ENCODE measurements around the gene BRF1.

Gene BRF1

GRCh38 chr14:105172476-105172875 is 128.3 kb downstream of the BRF1 start:
- TF ChIP-seq, protein P1, sequence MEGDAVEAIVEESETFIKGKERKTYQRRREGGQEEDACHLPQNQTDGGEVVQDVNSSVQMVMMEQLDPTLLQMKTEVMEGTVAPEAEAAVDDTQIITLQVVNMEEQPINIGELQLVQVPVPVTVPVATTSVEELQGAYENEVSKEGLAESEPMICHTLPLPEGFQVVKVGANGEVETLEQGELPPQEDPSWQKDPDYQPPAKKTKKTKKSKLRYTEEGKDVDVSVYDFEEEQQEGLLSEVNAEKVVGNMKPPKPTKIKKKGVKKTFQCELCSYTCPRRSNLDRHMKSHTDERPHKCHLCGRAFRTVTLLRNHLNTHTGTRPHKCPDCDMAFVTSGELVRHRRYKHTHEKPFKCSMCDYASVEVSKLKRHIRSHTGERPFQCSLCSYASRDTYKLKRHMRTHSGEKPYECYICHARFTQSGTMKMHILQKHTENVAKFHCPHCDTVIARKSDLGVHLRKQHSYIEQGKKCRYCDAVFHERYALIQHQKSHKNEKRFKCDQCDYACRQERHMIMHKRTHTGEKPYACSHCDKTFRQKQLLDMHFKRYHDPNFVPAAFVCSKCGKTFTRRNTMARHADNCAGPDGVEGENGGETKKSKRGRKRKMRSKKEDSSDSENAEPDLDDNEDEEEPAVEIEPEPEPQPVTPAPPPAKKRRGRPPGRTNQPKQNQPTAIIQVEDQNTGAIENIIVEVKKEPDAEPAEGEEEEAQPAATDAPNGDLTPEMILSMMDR (IDR thresholded peaks at IDR 0.05): no peak

- TF ChIP-seq, protein P1 (IDR thresholded peaks at IDR 0.05): no peak
These were observed 129.7 kb downstream of the BRF1 start for GRCh38 chr14:105171004-105171673.

DNA sequence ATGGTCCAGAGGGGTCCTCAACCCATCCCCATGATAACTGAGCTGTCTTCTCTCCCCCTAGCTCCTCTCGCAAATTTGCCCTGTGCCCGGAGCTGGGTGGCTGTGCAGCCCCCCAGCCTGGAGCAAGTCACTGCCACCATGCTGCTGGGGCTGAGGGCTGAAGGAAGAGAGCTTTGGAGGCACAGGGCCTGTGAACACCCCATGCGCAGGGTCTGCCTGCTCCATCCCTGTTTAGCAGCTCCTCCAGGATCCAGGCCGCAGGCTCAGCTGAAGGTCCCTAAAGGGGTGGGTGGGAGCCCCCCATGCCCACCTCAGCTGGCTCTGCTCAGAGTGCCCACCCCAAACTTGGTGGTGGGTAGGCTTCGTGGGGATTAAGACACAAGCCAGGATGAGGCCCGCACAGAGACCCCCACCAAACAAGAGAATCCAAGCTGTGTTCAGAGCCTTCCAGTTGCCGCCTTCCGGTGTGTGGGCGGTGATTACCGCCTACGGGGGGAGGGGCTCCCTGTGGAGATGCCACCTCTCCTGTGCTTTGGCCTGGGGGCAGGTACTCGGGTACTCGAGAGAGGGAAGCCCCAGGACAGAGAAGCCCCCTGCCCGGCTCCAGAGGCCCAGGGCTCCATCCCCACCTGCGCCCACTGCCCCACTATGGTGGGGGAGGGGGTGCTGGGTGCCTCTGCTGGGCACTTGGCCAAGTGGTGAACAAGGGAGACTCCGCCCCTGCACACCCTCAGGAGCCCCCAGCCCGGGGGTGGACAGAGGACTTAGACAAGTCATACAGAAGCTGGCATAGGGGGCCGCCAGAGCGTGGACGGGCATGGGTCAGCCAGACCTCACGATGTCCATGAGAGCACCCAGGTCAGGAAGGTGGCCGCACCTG is 130.8 kb downstream of the BRF1 start:
- TF ChIP-seq, protein P1 (IDR thresholded peaks at IDR 0.05): no peak

DNA sequence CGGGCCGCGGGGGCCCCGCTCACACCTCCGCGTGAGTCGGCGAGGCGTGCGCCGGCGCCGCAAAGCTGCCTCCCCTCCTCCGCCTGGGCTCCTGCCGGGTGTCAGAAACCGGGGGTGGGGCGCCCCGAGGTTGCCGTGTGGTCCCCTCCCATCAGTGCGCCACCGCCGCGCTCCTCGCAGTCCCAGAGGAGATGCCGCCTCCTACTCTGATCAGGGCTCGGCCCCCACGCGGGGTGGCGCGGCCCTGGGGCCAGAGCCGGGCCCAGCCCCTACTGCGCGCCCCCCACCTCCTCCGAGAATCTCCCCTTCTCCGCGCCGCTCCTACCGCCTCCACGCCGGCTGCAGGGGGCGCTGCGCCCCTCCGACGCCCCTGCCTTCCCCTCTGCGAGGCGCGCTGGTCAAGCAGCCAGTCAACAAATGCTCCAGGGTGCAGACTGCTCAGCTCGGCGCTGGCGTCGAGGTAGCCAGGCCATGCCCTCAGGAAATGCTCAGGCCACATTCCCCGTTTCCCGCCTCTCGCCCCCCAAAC is 131.8 kb downstream of the BRF1 start:
- TF ChIP-seq, protein P1 (IDR thresholded peaks at IDR 0.05): peak; percentile 44

DNA sequence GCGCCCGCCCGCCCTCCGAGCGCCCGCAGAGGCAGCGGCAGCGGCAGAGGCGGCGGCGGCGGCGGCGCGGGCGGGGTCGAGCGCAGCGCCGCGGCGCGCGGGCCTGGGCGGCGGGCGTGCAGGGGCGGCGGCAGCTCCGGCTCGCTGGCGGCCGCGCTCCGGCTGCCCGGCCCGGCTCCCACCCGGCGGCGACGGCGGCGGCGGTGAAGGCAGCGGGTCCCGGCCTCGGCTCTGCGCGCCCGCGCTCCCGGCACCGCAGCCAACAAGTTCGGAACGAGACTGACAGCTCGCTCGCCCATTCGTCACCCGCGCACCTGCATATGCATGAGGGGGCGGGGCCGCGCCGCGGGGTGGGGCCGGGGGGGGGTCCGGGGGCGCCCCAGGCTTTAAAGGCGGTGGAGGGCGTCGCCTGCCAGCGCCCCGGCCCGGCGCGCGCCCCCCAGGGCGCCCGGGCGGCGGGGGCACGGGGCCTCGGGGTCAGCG is 132.3 kb downstream of the BRF1 start, which contains the start of gene JAG2:
TSS of gene JAG2 (minus strand) at position 281 of the 483 bp plus-strand sequence. CDS start 356 bp downstream, outside the sequence.
- TF ChIP-seq, protein P1 (IDR thresholded peaks at IDR 0.05): no peak

DNA sequence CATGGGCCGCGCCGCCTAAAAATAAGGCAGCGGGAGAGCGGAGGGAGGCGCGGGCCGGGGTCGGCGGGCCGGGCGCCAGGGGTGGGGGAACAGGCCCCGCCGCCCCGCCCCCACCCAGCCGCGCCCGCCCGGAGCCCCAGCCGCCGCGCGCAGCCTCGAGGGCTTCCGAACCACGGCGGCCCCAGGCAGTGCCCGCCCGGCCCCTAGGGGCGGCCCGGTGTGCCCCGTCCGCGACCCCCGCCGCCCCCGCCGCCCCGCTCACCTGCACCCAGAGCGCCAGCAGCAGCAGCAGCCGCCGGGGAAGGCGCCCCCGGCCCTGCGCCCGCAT is 132.7 kb downstream of the BRF1 start:
- TF ChIP-seq, protein P1 (IDR thresholded peaks at IDR 0.05): no peak

- TF ChIP-seq, protein P1 (IDR thresholded peaks at IDR 0.05): peak; percentile 71
These were observed 133.3 kb downstream of the BRF1 start for GRCh38 chr14:105167303-105168092.
